ENCODE measurements around the gene FOXP1.

FOXP1 gene

GRCh38 chr3:71225951-71226564 lies 357.5 kb downstream of the FOXP1 start:
- no peak for DNase-seq

GRCh38 chr3:71225002-71225684 lies 358.4 kb downstream of the FOXP1 start:
- DNase-seq: peak; percentile 30

GRCh38 chr3:71219744-71220638 lies 363.5 kb downstream of the FOXP1 start:
- no peak for DNase-seq

DNA sequence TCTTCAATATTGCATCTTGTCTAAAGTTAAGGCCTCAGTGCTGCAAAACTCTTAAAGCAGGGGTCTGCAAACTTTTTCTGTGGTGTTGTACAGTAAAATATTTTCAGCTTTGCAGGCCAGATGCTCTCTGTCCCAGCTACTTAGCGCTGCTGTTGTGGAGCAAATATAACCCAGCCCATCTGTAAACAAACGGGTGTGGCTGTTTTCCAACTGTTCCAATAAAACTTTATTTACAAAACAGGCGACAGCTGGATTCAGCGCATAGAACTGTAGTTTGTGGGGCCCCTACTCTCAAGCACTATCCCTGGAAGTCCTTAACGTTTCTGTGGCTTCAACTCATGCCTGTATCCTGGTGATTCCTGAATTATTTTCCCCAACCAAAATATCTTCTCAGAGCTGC lies 365.0 kb downstream of the FOXP1 start:
- no peak for DNase-seq

DNA sequence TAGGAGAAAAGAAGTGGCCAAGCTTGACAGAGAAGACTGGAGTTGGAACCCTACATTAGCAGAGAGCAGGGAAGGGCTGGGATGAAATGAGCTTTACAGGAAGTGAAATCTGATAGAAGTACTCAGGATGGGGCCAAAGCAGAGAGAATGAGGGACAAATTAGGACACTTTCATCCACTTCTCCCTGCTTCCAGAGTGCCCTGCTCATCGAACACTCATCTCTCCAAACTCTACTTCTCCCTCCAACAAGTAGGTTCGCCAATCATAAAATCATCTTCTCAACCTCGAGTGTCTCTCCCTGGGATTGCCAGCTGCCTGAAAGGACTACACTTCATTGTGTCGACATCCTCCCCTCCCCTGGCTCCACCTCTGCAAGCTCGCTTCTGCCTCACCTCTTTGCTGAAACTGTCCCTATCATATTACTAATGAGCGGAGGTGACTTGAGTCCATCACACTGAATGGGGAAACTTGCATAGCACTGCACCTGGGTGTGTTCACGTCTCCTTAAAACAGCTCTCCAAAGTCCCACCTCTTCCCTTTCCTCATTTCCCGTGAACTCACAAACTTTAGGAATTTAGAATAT lies 365.8 kb downstream of the FOXP1 start:
- no peak for DNase-seq

DNA sequence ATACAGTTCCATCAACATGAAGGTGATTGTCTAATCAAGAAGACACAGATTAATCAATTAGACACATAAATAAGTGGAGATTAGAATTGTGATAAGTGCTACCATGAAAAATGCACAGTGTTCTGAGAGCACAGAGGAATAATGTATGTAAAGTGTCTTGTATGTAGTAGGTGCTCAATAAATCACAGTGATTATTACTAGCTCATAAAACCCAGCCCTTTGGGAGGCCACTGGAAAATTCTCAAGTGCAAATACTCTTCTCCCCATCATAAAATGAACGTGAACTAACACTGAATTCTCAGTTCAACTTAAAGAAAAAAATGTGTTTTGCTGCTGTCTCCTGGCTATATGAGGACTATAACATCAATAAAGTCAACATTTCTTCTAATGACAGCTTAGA lies 368.2 kb downstream of the FOXP1 start:
- no peak for DNase-seq

DNA sequence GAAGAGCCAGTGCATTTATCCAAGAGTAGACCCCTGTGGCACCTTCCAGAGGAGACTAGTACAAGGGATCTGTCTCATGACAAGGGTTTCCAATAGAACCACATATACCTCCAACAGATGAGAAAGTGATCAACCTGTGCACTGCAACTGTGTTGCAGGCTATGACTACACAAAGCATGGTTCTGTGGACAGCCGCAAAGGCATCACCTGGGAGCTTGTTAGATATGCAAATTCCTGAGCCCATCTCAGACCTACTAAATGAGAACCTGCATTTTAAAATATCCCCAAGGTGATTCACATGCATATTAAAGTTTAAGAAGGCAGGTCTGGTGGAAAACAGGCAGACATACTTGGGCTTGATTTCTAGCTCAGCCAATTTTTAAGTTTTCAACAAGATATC lies 368.7 kb downstream of the FOXP1 start:
- DNase-seq: no peak

GRCh38 chr3:71214016-71214415 lies 369.5 kb downstream of the FOXP1 start:
- DNase-seq: no peak

DNA sequence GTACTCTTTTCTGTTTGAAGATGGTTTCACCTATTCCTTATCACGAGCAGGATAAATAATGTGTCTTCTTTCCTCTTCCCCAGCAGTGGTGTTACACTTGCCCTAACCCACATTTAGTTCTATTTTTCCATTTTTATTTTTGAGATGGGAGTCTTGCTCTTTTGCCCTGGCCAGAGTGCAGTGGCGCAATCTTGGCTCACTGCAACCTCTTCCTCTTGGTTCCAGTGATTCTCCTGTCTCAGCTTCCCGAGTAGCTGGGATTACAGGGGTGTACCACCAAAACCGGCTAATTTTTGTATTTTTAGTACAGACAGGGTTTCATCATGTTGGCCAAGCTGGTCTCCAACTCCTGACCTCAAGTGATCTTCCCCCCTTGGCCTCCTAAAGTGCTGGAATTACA lies 372.4 kb downstream of the FOXP1 start:
- DNase-seq: no peak

DNA sequence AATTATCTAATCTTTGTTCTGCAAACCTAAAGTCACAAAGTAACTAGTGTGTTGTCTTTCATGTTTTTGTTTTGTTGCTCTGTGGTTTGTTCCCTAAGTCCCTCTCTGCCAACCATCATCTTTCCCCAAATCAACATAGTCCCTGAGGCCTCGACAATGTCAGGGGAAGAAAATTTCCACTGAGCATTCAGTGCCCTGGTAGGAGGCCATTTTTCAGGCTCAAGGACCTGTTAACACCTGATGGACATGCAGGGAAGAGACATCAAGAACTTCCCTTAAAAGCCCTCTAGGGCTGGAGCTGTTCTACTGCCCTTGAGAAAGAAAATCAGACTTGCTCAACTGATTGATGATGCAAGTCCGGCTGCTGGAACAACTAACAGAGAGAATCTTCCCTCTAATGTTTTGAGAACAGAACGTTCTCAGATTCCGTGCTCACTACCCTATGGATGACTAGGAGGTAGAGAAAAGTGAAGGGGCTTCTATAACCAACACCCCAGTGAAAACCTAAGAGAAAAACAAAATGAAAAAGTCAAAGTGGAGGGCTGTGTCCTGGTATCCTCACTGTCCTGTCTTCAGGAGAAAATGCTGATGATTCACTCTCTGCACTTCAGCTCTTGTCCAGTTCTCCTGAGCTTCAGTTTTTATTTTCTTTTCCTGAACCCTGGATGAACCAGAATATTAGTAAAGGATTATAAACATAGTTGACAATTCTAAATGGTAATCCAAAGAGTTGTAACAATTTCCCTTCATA lies 373.1 kb downstream of the FOXP1 start:
- DNase-seq: peak; percentile 49

- DNase-seq: no peak
Measured at GRCh38 chr3:71208211-71209095, 375.1 kb downstream of the FOXP1 start.

DNA sequence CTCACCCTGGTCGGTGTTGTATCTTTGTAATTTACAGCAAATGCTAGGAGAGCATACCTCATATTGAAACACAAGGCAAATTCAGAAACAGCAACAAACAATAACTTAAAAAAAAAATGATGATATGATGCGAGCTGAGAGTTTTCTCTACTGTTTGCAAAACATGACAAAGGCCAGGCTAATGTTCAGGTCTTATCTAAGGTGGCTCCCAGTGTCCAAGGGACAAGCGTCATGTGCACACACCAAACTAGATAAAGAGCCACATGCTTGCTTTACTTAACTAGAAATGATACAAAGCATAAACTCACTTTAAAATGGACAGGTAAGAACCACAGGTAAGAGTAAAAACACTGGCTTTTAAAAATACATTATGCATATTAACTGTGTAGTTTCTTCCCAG lies 375.9 kb downstream of the FOXP1 start:
- DNase-seq: no peak

GRCh38 chr3:71206305-71207165 lies 377.0 kb downstream of the FOXP1 start:
- no peak for DNase-seq

DNA sequence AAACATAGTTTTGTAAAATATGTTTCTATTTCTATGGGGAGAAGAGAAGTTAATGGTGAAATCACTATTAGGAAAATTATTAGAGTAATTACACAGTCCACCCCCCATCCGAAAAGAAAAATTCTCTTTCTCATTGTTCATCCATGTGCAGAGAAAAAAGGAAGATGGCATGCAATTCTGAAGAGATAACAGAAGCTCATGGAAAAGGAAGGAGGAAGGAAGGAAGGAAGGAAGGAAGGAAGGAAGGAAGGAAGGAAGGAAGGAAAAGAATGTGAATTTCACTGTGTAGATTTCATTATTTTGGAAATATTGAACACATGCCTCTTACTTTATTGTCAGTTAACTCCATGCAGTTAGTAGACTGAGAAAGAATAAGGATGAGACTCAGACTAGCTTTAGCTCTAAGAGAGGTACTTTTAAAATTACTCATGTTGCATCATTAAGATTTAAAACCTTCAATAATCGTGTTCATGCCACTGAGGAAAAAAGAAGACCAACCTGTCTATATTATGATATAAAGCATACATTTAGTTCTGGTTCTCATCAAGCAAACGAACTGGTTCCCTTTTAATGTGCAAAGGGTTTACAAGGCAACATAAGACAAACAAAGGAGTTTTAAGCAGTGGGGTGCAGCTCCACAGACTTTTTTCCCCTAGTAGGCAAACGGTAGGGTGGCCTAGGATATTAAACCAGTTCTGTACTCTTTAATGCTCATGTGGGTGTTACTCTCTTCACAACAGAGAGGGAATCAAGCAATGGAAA lies 379.6 kb downstream of the FOXP1 start:
- no peak for DNase-seq

DNA sequence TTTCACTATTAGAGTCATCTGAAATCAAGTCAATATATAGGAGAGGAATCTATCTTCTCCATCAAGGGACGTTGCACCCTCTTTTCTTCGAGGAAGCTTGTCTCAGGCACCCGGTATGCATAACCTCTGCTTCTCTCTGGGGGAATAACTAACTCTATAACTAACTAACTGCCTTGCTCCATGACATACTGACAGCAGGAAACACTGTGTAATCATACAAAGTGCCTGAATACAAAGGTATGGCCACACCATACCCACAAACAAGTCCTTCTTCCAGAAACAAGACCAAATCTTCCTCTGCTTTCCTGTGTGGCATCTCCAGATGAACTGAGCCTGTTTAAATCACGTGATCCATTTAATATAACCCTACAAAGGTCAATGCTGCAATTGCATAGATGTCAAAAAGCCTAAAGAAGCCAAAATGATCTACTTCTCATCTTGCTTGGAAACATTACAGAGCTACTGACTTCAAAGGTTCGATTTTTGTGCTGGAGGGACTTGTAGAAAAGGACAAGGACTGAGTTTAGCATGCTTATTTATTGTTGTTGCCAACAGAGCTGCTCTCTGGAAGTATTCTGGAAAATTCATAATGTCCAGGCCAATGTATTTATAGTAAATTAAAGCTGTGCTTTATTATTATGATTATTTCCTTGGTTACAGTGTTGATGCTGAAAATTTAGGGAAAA lies 380.5 kb downstream of the FOXP1 start:
- no peak for DNase-seq

DNA sequence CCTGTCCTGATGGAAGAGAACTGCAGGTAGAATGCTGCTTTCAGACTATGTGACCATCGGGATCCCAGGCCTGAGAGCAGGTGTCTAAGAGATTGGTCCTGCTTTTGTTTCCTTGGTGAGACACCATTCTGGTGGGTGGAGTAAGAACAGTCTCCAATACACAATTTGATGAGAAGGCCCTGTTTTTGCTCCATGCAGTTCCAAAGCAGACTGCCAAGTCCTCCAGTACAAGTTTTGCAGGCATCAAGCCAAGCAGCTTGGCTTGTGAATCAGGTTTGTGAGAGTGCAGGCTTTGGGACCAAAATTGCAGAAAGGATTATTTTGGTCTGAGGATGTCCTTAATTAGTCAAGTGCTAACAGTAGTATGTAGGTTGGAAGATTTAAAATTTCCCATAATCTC lies 381.6 kb downstream of the FOXP1 start:
- DNase-seq: peak; percentile 63

DNA sequence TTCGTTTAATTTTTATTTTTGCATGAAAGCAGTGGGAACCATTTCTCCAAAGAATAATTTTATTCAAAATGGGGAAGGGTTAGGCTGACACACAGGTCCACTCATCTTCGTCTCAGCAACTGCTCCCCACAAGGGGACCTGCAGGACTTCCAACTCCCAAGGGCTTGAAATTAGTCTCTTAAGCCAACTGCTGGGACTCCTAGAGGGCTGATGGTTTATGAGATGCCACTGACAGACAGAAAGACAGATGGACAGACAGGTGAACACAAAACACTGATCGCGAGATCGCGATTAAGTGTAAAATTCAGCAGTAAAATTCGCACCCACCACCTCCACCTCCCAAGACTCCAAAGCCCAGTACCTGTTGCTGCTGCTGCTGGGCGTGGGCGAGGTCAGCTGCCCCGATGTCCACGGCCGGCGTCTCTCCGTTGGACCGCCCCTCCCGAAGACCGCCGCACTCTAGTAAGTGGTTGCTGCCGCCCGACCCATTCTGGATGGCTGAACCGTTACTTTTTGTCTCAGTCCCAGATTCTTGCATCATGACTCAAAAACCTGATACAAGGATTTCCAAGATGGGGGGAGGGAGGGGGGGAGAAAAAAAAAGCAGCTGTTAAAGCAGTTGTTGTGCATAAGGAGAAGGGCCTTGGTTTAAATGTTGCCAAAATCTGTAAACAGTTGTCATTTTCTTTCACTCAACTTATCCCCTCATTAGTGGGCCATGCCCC lies 385.5 kb downstream of the FOXP1 start:
- DNase-seq: no peak

GRCh38 chr3:71195492-71195891 lies 388.0 kb downstream of the FOXP1 start:
- peak; percentile 81 for DNase-seq

DNA sequence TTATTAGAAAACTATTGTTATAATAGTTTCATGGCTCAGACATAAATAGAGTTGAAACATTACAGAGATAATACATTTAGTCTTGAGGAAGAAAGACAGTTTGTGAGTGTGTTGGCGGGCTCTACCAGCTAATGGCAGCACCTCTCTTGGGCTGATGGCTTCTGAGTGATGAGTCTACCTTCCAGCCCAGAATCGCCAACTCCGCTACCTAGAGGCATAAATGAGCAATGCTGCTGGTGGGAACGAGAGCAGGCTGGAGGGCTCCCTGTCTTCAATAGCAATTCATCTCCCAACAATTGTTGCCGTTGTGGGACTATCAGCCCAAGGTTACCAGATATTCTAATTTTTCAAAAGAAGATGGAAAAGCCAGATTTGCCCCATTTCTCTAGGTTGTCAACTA lies 388.7 kb downstream of the FOXP1 start:
- no peak for DNase-seq
